ENCODE results near the gene FLNA.
"Not testable (repeated sequence)": the region's sequence is repeated elsewhere in the genome, so short reads cannot be mapped to it uniquely, and the experiment has no call there.

The FLNA gene

GRCh38 chrX:154374313-154375155 lies at the start of gene FLNA:
FLNA (minus strand) TSS chrX:154374634; CDS start chrX:154371245, 3,389 bp downstream.
- peak; percentile 76 for DNase-seq

- DNase-seq = no peak
Measured at GRCh38 chrX:154420402-154420756, 45.9 kb upstream of the FLNA start.

GRCh38 chrX:154419688-154420401 lies 45.4 kb upstream of the FLNA start:
- DNase-seq = no peak

GRCh38 chrX:154419189-154419588 lies 44.8 kb upstream of the FLNA start:
- no peak for DNase-seq

GRCh38 chrX:154417157-154417556 lies 42.7 kb upstream of the FLNA start:
- no peak for DNase-seq

GRCh38 chrX:154413142-154413541 lies 38.7 kb upstream of the FLNA start:
- no peak for DNase-seq

- DNase-seq = no peak
Measured at GRCh38 chrX:154412468-154412867, 38.0 kb upstream of the FLNA start.

GRCh38 chrX:154411981-154412340 lies 37.5 kb upstream of the FLNA start:
- peak; percentile 77 for DNase-seq

GRCh38 chrX:154409222-154409871 lies 34.9 kb upstream of the FLNA start, which contains the start of gene DNASE1L1:
DNASE1L1 (minus strand) TSS chrX:154409254; CDS start chrX:154405568, 3,686 bp downstream.
- DNase-seq = no peak

GRCh38 chrX:154408659-154409221 lies 34.3 kb upstream of the FLNA start:
- no peak for DNase-seq

- DNase-seq = no peak
Measured at GRCh38 chrX:154404625-154405192, 30.3 kb upstream of the FLNA start.

- DNase-seq = no peak
Measured at GRCh38 chrX:154403858-154404257, 29.4 kb upstream of the FLNA start.

- DNase-seq = no peak
Measured at GRCh38 chrX:154403192-154403591, 28.8 kb upstream of the FLNA start.

- no peak for DNase-seq
Measured at GRCh38 chrX:154402622-154403127, 28.2 kb upstream of the FLNA start.

- DNase-seq = peak; percentile 63
Measured at GRCh38 chrX:154401918-154402621, 27.6 kb upstream of the FLNA start.

GRCh38 chrX:154401045-154401799 lies 26.8 kb upstream of the FLNA start:
- DNase-seq = peak; percentile 82

GRCh38 chrX:154400369-154400817 lies 26.0 kb upstream of the FLNA start:
- DNase-seq = not testable (repeated sequence)

GRCh38 chrX:154399527-154400368 lies 25.3 kb upstream of the FLNA start:
- DNase-seq = peak; percentile 38

- DNase-seq = peak; percentile 88
Measured at GRCh38 chrX:154398668-154399526, 24.5 kb upstream of the FLNA start.
